HG02840 (cell line): ENCODE results near the gene CUL3.

Source experiments
- ATAC-seq: cut with Tn5 transposase; IDR thresholded peaks from one replicate; pipeline ENCODE4 v1.9.1; 2021; ENCODE audit warnings: mild to moderate bottlenecking, moderate library complexity, moderate number of reproducible peaks; ENCODE audit not compliant: unreplicated experiment, low FRiP score

Gene CUL3

GRCh38 chr2:224432003-224432579 lies 153.1 kb downstream of the CUL3 start:
- ATAC-seq, result no peak

DNA sequence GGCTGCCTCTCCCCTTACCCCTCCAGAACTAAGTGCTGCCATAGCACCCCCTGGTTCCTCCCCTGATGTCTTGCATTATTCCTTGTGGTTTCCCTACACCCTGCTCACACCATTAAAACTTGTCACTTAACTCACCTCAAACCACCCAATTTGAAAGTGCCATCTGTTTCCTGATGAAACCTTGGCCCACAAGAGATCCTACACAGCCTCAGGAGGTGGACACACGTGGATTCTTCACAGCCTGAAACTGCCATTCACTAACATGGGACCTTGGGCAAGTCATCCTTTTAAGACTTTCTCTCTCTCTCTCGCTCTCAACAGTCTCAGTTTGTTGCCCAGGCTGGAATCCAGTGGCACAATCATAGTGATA lies 155.7 kb downstream of the CUL3 start:
- ATAC-seq, result no peak

DNA sequence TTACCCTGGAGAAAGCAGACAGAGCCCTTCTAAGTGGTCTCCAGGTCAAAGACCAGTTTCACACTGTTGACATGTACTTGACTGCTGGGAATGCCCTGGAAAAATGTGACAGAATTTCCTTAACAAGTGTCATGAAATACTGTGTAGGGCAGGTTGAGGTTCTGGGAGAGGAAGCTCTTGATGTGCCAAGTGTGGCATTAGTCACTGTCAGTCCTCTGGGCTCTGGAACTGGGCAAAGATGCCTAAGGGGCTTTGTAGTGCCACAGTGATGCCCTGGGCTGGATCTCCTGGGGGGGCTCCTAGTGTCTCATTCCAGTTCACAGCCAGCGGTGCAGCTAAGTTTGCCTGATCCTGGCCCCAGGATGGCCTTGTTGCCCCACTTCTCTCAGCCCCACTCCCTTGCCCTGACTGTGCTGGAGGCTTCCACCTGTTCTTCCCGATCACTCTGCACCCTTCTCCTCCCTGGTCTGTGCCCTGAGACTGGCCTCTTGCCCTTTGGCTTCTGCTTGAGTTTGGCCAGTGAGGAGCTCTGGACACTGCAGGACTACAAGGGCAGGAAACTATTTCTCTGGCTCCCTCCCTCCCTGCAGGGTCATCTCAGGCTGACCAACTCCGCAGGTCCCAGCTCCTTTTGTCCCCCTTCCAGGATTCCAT lies 156.2 kb downstream of the CUL3 start:
- ATAC-seq, result no peak

DNA sequence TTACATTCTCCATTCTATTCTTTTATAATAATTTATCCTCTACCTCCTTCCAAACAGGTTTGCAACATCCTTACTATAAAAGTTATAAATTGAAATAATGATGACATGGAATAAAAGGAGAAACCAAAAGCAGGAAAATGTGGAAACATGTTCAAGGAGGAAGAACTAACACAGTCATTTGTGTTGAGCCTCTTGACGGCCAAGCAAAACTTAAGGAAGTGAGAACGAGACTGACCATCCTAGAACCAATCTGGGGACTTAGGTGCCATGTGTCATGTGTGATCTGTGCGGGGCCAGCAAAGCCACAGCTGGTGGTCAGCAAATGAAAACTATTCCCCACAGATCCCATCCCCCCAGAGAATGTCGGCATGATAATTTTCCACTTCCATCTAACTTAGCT lies 157.7 kb downstream of the CUL3 start:
- ATAC-seq, result no peak

GRCh38 chr2:224426656-224427055 lies 158.5 kb downstream of the CUL3 start:
- ATAC-seq, result no peak

GRCh38 chr2:224421065-224421464 lies 164.1 kb downstream of the CUL3 start:
- ATAC-seq, result no peak
